ENCODE results near the gene MYOF. TPM values are rescaled to one million over a fixed set of nuclear protein-coding genes. Genes with fewer than 3 reads are reported as not detected.

The MYOF gene
- total and polyA plus RNA-seq, 9 of the 15 experiments (the other 6 are each of a cell fraction or from before 2014, with no cell fraction given): 0.06 to 0.27 TPM; not detected in 7

GRCh38 chr10:93406364-93407145, 75.6 kb downstream of the MYOF start:
- Histone ChIP-seq H3K4me2 (ENCODE audit: insufficient read depth, low read length) (no peak overlapping the region), H3K9ac (ENCODE audit: insufficient read depth in 1 of 2, low read depth in 2 of 2, low read length in 2 of 2) (no peak overlapping the region), H3K4me1 (replicated peaks in 1 of 2; ENCODE audit: control insufficient read depth in 2 of 2, insufficient read depth in 2 of 2, low read length in 2 of 2) (no peaks in the 10 kb centered on the region), H3K4me3 (no peak overlapping the region), H3K27ac (ENCODE audit: extremely low read depth, low read depth, low read length) (no peak overlapping the region), H3K36me3 (ENCODE audit: control insufficient read depth, insufficient read depth, low read length) (no peaks in the 10 kb centered on the region), H3K9me3 (replicated peaks; ENCODE audit: control insufficient read depth, insufficient read depth, low read depth, low read length) (no peaks in the 10 kb centered on the region), H3K27me3 (ENCODE audit: control insufficient read depth in 2 of 2, insufficient read depth in 2 of 2, low read length in 2 of 2) (peaks cover 11 to 17% of the 10 kb centered on the region in 2 experiments), H3K79me2 (ENCODE audit: control insufficient read depth, insufficient read depth, low read length) (no peaks in the 10 kb centered on the region), H3K9me1 (ENCODE audit: control insufficient read depth, insufficient read depth, low read length) (no peaks in the 10 kb centered on the region), H2AFZ (ENCODE audit: low read depth, low read length) (no peak overlapping the region), H4K20me1 (replicated peaks; ENCODE audit: control insufficient read depth, insufficient read depth, low read length) (no peaks in the 10 kb centered on the region)
- ATAC-seq (no peak), DNase-seq (ENCODE audit: extremely low read depth in 1 of 4, low spot score in 3 of 4) (no peak), FAIRE-seq (no peak)
- ChIA-PET POLR2A (no interaction called here), CTCF (ENCODE audit: low intra/inter-chr PET ratio) (no interaction called here)
- no TSS peak for BruUV-seq (replicated peaks)
- WGBS (ENCODE audit: insufficient coverage, low coverage, missing lambda C conversion rate): 2% methylated on average over 9 of the region's 11 CpGs
- TF ChIP-seq SMARCB1 (IDR thresholded peaks at IDR 0.05; ENCODE audit: insufficient read length, low read depth): no peak
- no peak for TF ChIP-seq CHD2 (IDR thresholded peaks at IDR 0.05; ENCODE audit: low read depth, low read length)
- no peak for TF ChIP-seq ILK (tag; IDR thresholded peaks at IDR 0.05; ENCODE audit: borderline replicate concordance, low read depth)
- TF ChIP-seq SAP30 (IDR thresholded peaks at IDR 0.05; ENCODE audit: borderline replicate concordance, insufficient read depth, low read depth, low read length, poor library complexity, severe bottlenecking): no peak
- intact Hi-C loops (cut with micrococcal nuclease) (no loop called here), in situ Hi-C loops (cut with MboI) (no loop called here)

GRCh38 chr10:93404048-93404354, 78.1 kb downstream of the MYOF start:
- FAIRE-seq (no peak), DNase-seq (ENCODE audit: extremely low read depth in 1 of 4, low spot score in 3 of 4) (no peak), ATAC-seq (no peak)
- Histone ChIP-seq H3K4me1 (replicated peaks in 1 of 2; ENCODE audit: control insufficient read depth in 2 of 2, insufficient read depth in 2 of 2, low read length in 2 of 2) (no peaks in the 10 kb centered on the region), H3K79me2 (ENCODE audit: control insufficient read depth, insufficient read depth, low read length) (no peaks in the 10 kb centered on the region), H3K9me1 (ENCODE audit: control insufficient read depth, insufficient read depth, low read length) (no peaks in the 10 kb centered on the region), H2AFZ (ENCODE audit: low read depth, low read length) (no peak overlapping the region), H3K4me2 (ENCODE audit: insufficient read depth, low read length) (no peak overlapping the region), H3K9me3 (replicated peaks; ENCODE audit: control insufficient read depth, insufficient read depth, low read depth, low read length) (no peaks in the 10 kb centered on the region), H3K27ac (ENCODE audit: extremely low read depth, low read depth, low read length) (no peak overlapping the region), H3K9ac (ENCODE audit: insufficient read depth in 1 of 2, low read depth in 2 of 2, low read length in 2 of 2) (no peak overlapping the region), H3K27me3 (ENCODE audit: control insufficient read depth in 2 of 2, insufficient read depth in 2 of 2, low read length in 2 of 2) (peaks cover 5 to 7% of the 10 kb centered on the region in 2 experiments; a peak in 3 of 5 replicates), H3K36me3 (ENCODE audit: control insufficient read depth, insufficient read depth, low read length) (no peaks in the 10 kb centered on the region), H4K20me1 (replicated peaks; ENCODE audit: control insufficient read depth, insufficient read depth, low read length) (no peaks in the 10 kb centered on the region), H3K4me3 (no peak overlapping the region)
- intact Hi-C loops (cut with micrococcal nuclease) (no loop called here), in situ Hi-C loops (cut with MboI) (no loop called here)
- 2% methylated on average over 3 of the region's 3 CpGs for WGBS (ENCODE audit: insufficient coverage, low coverage, missing lambda C conversion rate)
- BruUV-seq (replicated peaks): no TSS peak
- no peak for TF ChIP-seq THAP12 (CRISPR knock-in tag; IDR thresholded peaks at IDR 0.05)
- TF ChIP-seq ZNF644 (tag; IDR thresholded peaks at IDR 0.05; ENCODE audit: low read depth): no peak
- POLR2A ChIA-PET: no interaction called here
- CTCF ChIA-PET (ENCODE audit: low intra/inter-chr PET ratio): no interaction called here

Measured in K562 (cell line).